Activated CD4-positive, alpha-beta T cell treated with anti-CD3 and anti-CD28 coated beads, Interleukin-2, Interleukin-6, amounts not matched to agents 100 ng/mL and 50 ng/mL, durations not matched to agents 16 hours and 8 hours (primary cell): ENCODE measurements around the gene SLX4.
A peak's percentile ranks its signal among the peaks of the same experiment; 100 is the strongest.
"Not testable (repeated sequence)": the region's sequence is repeated elsewhere in the genome, so short reads cannot be mapped to it uniquely, and the experiment has no call there.

Experiments used
- DNase-seq: peaks from one replicate; pipeline ENCODE4 v3.0.0-alpha.2; 2020

The SLX4 gene

DNA sequence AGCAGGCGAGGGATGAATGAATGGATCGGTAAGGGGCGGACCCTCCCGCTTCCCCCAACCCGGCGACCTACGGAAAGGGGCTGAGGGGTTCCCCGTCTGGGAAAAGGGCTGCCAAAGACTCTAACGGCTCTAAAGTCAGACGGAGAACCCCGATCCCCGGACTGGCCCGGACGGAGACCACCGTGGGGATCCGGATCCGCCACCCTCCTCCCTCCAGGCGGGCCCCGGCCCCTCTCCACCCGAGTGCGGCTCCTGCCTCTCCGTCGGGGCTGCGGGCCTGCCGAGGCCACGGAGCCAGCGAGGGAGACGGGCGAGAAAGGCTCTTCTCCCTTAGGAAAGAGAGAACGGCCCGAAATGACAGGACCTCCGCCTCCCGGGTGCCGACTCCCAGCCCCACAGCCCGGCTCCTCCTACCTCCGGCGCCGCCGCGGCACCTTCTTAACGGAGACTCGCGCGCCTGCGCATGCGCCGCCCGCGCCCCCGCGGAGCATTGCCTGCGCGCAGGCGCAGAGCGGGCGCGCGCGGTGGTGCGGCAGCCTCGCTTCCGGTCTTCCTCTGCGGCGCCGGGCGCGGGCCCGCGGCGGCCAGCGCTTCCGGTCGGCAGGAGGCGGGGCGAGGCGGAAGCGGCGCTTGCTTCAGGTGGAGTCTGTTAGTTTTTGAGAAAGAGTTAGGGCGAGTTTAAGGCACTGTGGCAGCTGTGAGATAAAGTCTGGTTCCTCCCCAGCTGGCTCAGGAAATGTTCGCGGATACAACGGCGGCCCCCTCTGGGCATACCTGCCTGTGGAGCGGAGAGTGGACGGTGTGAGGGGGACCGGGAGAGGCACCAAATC, at the start of gene SLX4:
TSS of gene SLX4 (minus strand) at position 461 of the 830 bp plus-strand sequence. CDS start 2,642 bp downstream, outside the sequence.
- peak; percentile 95 for DNase-seq

GRCh38 chr16:3659251-3659650, 47.8 kb upstream of the SLX4 start:
- DNase-seq, result no peak

DNA sequence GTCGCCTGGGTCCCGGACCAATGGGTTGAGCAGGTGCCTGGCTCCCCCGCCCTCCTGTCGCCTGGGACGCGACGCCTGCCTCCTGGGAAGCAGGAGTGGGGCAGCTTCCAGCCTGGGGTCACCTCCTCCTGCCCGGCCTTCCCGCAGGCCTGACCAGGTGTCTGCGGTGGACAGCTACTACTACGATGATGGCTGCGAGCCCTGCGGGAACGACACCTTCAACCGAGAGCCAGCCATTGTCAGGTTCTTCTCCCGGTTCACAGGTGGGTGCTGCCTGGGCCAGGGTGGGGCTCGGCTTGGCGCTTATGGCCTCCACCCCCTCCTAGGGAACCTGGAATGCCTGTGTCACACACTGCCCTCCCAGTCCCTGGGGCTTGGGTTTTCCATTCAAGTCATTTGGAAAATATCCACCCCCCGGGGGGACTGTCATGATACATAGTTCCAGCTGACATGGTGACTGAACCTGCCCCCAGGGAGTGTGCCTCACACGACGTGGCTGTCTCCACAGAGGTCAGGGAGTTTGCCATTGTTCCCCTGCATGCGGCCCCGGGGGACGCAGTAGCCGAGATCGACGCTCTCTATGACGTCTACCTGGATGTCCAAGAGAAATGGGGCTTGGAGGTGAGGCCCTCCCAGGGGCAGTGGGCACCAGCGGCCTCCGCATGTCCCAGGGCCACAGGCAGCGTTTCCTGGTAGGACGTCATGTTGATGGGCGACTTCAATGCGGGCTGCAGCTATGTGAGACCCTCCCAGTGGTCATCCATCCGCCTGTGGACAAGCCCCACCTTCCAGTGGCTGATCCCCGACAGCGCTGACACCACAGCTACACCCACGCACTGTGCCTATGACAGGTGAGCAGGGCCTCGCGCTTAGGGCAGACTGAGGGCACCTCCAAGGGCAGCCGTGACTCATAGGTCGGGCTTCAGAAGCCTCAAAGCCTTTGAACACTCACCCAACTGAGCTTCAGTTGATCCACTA, 45.4 kb upstream of the SLX4 start:
- DNase-seq, result no peak

- DNase-seq, result not testable (repeated sequence)
Observed at GRCh38 chr16:3656160-3656490, 44.7 kb upstream of the SLX4 start.

DNA sequence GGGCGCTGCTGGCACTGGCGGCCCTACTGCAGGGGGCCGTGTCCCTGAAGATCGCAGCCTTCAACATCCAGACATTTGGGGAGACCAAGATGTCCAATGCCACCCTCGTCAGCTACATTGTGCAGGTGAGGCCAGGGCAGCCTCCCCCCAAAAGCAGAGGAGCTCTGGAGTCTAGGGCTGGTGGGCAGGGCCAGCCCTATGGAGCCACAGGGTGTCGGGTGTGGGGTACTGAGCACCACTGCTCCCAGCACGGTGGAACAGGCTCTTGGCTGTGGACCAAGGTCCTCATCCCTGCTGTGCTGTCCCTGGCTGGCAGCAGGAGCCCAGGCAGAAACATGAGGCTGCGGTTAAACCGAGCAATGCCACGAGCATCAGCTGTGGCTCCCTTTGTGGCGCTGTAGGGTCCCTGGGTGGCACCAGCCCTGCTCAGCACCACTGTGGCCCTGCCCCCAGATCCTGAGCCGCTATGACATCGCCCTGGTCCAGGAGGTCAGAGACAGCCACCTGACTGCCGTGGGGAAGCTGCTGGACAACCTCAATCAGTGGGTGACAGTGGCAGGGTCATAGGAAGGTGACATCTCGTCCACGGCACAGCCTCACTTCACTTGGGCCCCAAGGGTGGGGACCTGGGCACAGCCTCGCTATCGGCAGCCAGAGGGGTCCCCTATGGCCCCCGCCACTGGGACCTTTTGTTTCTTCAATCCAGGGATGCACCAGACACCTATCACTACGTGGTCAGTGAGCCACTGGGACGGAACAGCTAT, 44.2 kb upstream of the SLX4 start:
- no peak for DNase-seq

GRCh38 chr16:3655030-3655395, 43.6 kb upstream of the SLX4 start:
- no peak for DNase-seq

DNA sequence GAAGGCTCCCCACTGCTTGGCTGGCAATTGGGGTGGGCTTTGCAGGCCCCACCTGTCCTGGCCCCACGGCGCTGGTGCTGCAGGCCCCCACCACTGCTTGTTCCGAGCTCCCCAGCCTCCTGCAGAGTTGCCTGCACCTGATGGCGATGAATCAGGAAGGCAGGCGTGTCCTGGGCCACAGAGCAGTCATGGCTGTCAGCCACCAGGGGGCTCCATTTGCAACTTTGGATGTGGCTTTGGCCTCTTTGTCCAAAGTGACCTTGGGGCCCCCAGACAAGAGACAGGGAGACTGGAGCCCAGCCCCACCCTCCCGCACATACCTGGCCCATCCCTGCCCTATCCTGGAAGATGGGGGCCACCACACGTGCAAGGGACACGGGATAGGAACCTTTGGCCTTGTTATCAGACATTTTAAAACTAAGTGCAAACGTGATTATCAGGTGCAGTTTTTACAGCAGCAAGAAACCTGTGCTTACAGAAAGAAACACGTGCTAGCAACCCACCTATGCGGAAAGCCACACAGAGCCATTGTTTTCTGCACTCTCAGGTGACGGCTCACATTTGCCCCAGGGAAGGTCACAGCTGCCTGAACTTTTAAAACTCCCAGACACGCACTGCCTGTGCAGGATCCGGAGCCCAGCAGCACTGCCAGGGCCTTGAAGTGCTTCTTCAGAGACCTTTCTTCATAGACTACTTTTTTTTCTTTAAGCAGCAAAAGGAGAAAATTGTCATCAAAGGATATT, 43.0 kb upstream of the SLX4 start, which contains the start of gene DNASE1:
TSS of gene DNASE1 (plus strand) at position 443 of the 743 bp plus-strand sequence. CDS start 683 bp downstream, outside the sequence.
- peak; percentile 72 for DNase-seq

DNA sequence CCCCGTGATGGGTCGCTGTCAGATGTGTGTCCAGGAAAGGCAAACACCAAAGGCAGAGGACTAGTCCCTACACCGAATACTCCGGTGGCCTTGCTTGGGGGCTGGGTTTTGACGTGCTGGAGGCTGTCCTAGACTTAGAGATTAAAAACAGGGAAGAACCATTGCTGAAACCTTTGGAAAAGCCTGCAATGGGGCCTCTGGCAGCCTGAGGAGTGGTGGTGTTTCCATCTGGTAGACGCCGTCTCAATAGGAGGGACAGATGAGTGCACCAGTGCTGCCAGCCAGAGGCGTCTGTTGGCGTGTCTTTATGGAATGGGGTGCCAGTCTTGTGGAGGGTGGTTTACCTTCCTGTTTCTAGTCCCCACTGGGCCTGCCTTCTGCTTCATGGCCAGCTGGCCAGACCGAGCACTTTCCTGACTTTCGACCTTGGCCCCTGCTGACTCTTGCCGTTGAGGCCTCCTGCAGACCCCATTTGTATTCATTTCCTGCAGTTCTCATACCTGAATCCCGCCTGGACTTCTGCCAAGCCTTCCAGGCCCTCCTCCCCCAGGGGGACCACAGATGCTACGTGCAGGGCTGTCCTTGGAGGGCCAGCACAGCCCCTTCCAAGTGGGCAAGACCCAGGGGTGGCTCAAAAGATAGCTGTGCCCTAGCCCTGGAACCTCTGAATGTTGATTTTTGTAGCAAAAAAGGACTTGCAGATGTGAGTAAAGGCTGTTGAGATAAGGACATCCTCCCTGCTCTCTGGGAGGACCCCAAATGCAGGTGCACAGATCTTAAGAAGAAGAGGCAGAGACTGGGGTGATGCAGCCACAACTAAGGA, 41.2 kb upstream of the SLX4 start:
- DNase-seq, result no peak

DNA sequence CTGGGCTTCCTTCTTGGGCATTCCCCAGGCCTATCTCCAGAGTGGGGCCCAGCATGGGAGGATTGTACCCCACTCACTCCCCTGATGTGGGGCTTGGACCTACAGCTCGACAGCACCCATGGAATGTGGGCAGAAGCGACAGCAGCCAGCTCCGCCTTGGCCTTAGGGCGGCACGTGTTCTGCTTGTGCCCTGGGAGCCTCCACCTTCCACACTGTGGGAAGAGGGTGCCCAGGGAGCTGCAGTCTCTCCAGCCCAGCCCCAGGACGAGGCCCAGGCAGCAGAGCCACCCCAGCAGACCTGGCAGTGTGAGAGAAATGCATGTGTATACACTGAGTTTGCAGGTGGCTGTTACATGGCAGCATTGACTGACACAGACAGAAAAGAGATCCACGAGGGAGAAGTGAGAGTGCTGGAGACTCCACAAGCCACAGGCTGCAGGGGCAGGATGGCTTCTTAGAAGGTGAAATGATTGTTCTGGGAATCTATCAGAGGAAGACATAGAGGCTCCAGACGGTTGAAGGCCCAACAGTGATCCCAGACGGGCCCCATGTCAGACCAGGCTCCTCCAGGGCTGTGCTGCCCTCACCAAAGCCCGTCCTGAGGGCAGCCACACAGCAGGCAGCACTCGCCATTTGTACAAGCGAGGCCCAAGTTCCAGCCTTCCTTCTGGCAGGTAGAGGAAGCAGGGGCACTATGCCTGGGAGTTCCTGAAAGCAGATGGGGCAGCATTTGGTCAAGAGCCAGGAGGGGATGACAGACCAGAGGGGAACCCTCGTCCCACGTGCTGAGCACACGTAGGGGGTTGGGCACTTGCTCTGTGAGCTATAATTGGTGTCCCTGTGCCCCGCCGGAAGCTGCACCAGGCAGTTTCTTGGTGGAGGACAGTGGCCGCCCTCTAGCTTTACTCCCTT, 40.3 kb upstream of the SLX4 start:
- no peak for DNase-seq

- no peak for DNase-seq
Observed at GRCh38 chr16:3650631-3651265, 39.3 kb upstream of the SLX4 start.

- DNase-seq, result no peak
Observed at GRCh38 chr16:3646348-3646920, 35.0 kb upstream of the SLX4 start.

DNA sequence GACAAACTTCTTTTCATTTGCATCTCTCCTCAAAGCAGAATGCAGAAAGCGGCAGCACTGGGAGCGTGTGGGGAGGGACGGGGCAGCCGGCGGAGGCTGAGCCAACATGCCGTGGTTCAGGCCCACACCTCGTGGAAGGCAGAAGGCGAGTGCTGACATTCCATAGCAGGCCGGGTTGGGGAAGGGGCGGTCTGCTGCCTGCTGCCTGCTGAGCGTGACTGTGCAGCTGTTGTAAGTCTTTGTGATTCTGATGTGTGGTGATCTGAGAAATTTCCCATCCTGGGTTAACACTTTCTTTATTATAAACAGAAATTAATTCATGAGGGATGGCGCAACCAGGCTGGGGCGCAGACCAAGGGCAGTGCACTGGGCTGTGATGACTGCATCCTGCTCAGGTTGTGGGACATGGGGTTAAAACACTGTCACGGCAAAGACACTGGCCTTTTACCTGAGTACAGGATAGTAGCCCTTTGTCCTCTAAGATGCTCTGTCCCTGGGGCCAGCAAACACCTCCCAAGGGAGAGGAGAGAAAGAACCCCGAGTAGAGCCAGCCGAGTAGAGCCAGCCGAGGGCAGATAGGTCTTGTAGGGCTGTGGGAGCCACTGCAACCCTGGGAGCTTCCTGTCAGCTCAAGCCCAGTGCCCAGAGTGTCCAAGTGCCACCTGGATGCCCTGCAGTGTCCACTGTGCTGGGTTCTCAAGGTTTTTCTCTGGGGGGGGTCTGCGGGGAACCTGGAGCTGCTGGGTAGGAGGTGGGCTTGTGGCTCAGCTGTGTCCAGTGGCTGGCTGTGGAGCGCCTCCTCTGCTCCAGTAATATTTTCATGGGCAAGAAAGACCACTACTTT, 34.3 kb upstream of the SLX4 start:
- DNase-seq, result no peak

DNA sequence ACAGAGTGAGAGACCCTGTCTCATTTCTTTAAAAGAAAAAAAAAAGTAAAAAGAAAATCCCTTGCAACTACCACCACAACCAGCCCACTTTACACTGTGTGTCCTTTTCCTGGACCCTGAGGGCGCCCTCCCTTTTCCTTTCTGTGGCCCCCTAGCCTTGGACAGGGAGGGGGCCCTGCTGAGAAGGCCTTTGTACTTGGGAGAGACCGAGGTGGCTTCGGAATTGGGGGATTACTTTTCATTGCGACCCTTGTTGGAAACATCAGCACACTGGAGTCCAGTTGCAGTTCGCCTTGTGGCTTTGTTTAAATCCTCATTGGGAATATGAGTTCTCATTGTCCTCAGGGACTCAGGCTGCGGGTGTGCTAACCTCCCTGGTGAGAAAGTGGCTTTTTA, 33.7 kb upstream of the SLX4 start:
- DNase-seq, result no peak

GRCh38 chr16:3643095-3643730, 31.8 kb upstream of the SLX4 start:
- no peak for DNase-seq

DNA sequence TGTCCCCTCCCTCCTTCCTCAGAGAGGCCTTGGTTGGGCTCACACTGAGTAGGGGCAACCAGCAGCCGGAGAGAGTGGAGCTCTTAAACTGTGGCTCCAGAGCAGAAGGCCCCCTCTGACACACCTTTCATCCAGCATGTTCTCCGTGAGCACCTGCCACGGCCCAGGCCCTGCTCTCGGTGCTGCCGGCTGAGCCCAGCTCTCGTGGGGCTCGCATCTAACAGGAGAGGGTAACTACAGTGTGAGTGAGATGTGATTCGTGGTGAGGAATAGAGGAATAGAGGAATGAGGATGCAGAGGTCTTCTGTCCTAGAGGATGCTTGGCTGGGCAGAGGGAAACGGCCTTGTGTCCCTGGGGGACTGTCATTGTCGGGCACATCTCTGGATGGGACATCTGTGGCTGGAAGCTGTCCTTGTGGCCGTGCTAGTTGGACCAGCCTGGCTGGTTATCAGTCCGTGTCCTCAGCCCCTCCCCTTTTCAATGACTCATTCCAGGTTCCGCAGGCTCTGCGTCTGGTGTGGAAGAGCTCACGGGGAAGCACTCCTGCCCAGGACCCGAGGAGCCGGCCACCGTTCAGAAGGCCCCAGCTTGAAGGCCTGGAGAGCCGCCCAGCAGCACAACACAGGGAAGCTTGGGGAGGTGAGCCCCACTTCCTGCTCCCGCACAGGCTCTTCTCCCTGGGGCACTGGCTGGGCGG, 31.1 kb upstream of the SLX4 start:
- no peak for DNase-seq

GRCh38 chr16:3641801-3642396, 30.5 kb upstream of the SLX4 start:
- DNase-seq, result no peak
